ENCODE results near the gene NR3C1.

DNA sequence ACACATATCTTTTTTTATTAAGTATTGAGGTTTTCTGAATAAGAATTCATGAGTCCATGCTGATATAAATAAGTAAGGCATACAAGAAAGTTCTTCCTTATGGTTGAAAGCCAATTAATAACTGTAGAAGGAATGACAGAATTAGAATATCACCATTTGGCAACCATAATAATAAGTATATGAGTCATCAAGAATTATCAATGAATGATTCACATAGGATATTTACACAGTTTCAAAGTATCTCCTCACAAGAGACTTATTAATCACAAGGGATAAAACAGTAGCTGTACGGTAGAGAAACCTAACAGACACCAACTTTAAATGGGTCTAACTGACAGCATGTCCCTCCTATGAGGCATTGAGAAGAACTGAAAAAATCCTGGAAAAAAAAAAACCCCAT lies 161.6 kb downstream of the NR3C1 start:
- TF ChIP-seq, protein P1, sequence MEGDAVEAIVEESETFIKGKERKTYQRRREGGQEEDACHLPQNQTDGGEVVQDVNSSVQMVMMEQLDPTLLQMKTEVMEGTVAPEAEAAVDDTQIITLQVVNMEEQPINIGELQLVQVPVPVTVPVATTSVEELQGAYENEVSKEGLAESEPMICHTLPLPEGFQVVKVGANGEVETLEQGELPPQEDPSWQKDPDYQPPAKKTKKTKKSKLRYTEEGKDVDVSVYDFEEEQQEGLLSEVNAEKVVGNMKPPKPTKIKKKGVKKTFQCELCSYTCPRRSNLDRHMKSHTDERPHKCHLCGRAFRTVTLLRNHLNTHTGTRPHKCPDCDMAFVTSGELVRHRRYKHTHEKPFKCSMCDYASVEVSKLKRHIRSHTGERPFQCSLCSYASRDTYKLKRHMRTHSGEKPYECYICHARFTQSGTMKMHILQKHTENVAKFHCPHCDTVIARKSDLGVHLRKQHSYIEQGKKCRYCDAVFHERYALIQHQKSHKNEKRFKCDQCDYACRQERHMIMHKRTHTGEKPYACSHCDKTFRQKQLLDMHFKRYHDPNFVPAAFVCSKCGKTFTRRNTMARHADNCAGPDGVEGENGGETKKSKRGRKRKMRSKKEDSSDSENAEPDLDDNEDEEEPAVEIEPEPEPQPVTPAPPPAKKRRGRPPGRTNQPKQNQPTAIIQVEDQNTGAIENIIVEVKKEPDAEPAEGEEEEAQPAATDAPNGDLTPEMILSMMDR (IDR thresholded peaks at IDR 0.05; ENCODE audit: low read depth, low read length, poor library complexity, severe bottlenecking), result no peak
- TF ChIP-seq EZH2phosphoT487 (IDR thresholded peaks at IDR 0.05; ENCODE audit: borderline replicate concordance, low read length), result no peak
